Germinal center (tissue), 1 donor: ENCODE data around the gene CFAP58.

ENCODE experiments used
- DNase-seq: peaks from one replicate; pipeline ENCODE4 v3.0.0; 2012; ENCODE audit warnings: mixed read lengths, low spot score

Gene CFAP58

GRCh38 chr10:104487794-104488438, 134.3 kb downstream of the CFAP58 start:
- DNase-seq, result no peak

- no peak for DNase-seq
Measured at GRCh38 chr10:104488439-104488832, 134.8 kb downstream of the CFAP58 start.

GRCh38 chr10:104492329-104492940, 138.8 kb downstream of the CFAP58 start:
- DNase-seq, result no peak

GRCh38 chr10:104498347-104499081, 144.9 kb downstream of the CFAP58 start:
- DNase-seq, result no peak

- DNase-seq, result no peak
Measured at GRCh38 chr10:104501449-104501848, 147.8 kb downstream of the CFAP58 start.

- no peak for DNase-seq
Measured at GRCh38 chr10:104501864-104502579, 148.4 kb downstream of the CFAP58 start.

- no peak for DNase-seq
Measured at GRCh38 chr10:104502907-104503306, 149.3 kb downstream of the CFAP58 start.
